K562 (cell line): Measurements from ENCODE around the gene CBL. TPM values are rescaled to one million over a fixed set of nuclear protein-coding genes. Genes with fewer than 3 reads are reported as not detected.

ENCODE experiments used
- CREBBP ChIP-seq: IDR thresholded peaks from one replicate; pipeline ENCODE4 v1.6.1; 2012; ENCODE audit warnings: low read depth, mild to moderate bottlenecking, control low read depth, inconsistent platforms, low read length
- LARP7 ChIP-seq: fragments of 450-650 bp; IDR thresholded peaks from 2 replicates; pipeline ENCODE4 v1.6.1; 2016
- LCOR ChIP-seq: sonication (generic); formaldehyde crosslinking; IDR thresholded peaks from 2 replicates; pipeline ENCODE4 v1.8.0; 2022; ENCODE audit warnings: mild to moderate bottlenecking, missing genetic modification reagents
- MTA3 ChIP-seq: fragments of 450-650 bp; formaldehyde crosslinking; IDR thresholded peaks from 2 replicates; pipeline ENCODE4 v1.6.1; 2017; ENCODE audit warnings: mild to moderate bottlenecking, borderline replicate concordance
- PHF20 ChIP-seq: fragments of 450-650 bp; IDR thresholded peaks from 2 replicates; pipeline ENCODE4 v1.6.1; 2018; ENCODE audit not compliant: partially characterized antibody
- RB1 ChIP-seq: fragments of 450-650 bp; IDR thresholded peaks from 2 replicates; pipeline ENCODE4 v1.6.1; 2017; ENCODE audit warnings: low read depth, mild to moderate bottlenecking
- SMARCB1 ChIP-seq: IDR thresholded peaks from 2 replicates; pipeline ENCODE4 v1.6.1; 2011; ENCODE audit warnings: improper control_type of control experiment, low read depth; ENCODE audit not compliant: insufficient read length
- ZNF274 ChIP-seq: IDR thresholded peaks from 2 replicates; pipeline ENCODE4 v1.6.1; 2011; ENCODE audit warnings: low read depth, mild to moderate bottlenecking, low read length, moderate library complexity, borderline replicate concordance
- polyA plus RNA-seq, 8 experiments: library from polyadenylated mRNA; depleted of rRNA in 4 of 8; stranded (reverse) in 5 of 8; unstranded in 3 of 8; fragments of >200 nt; fragmentation: Nextera tagmentation in 2 of 8; fragmentation: Illumina TruSeq in 1 of 8; extraction: Ambion mirVana in 2 of 8; extraction: Trizol in 1 of 8; gene quantifications; 2 replicates each; pipeline versions ENCODE4 v1.2.1 to v1.2.3, GENCODE V29; 2011 to 2014; ENCODE audit warnings: inconsistent platforms in 1 of 8, missing spikeins in 1 of 8
- total RNA-seq, 7 experiments: library from RNA; depleted of rRNA in 6 of 7; stranded (reverse); fragments of >200 nt in 6 of 7; fragmentation: Illumina TruSeq in 2 of 7; extraction: Trizol in 2 of 7; gene quantifications; 2 replicates each; pipeline versions ENCODE4 v1.2.1 to v1.2.3, GENCODE V29; 2011 to 2021; ENCODE audit warnings: low replicate concordance in 1 of 7
- TF ChIP-seq, protein P1 (sequence below): fragments of 450-650 bp; IDR thresholded peaks from 2 replicates; pipeline ENCODE4 v1.6.1; 2018; ENCODE audit not compliant: partially characterized antibody
- TF ChIP-seq, protein P2 (sequence below): fragments of 450-650 bp; formaldehyde crosslinking; IDR thresholded peaks from 2 replicates; pipeline ENCODE4 v1.4.0; 2020; ENCODE audit warnings: mild to moderate bottlenecking, moderate library complexity
- TF ChIP-seq, protein P3 (sequence below): fragments of 450-650 bp; IDR thresholded peaks from 2 replicates; pipeline ENCODE4 v1.6.1; 2016; ENCODE audit warnings: low read depth

The CBL gene
- total and polyA plus RNA-seq, 9 of the 15 experiments (the other 6 are each of a cell fraction or from before 2014, with no cell fraction given), result 3.2 to 24.9 (median 9.9) TPM

DNA sequence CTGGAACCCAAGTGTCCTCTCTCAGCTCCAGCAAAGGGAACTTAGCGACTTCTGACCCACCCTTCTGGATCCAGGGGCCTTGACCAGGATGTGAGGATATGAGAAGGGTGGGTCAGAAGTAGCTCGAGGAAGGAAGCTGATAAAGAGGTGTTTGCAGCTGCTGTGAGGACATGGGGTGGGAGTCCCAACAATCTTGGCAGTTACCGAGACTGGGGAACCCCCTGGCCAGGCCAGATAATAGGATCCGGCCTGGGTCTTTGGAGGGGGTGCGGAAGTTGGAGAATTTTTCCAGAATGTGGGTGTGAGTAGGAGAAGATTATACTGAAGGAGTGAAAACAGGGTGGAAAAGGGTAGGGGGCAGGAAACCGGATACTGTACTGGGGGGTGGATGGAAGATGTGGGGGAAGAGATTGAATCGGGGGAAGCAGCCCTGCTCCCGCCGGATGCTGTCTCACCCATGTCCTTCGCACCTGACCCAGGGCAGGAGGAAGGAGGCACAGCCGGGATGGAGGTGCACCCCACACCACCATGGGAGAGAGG is 113.6 kb downstream of the CBL start (continued):
- TF ChIP-seq, protein P1, sequence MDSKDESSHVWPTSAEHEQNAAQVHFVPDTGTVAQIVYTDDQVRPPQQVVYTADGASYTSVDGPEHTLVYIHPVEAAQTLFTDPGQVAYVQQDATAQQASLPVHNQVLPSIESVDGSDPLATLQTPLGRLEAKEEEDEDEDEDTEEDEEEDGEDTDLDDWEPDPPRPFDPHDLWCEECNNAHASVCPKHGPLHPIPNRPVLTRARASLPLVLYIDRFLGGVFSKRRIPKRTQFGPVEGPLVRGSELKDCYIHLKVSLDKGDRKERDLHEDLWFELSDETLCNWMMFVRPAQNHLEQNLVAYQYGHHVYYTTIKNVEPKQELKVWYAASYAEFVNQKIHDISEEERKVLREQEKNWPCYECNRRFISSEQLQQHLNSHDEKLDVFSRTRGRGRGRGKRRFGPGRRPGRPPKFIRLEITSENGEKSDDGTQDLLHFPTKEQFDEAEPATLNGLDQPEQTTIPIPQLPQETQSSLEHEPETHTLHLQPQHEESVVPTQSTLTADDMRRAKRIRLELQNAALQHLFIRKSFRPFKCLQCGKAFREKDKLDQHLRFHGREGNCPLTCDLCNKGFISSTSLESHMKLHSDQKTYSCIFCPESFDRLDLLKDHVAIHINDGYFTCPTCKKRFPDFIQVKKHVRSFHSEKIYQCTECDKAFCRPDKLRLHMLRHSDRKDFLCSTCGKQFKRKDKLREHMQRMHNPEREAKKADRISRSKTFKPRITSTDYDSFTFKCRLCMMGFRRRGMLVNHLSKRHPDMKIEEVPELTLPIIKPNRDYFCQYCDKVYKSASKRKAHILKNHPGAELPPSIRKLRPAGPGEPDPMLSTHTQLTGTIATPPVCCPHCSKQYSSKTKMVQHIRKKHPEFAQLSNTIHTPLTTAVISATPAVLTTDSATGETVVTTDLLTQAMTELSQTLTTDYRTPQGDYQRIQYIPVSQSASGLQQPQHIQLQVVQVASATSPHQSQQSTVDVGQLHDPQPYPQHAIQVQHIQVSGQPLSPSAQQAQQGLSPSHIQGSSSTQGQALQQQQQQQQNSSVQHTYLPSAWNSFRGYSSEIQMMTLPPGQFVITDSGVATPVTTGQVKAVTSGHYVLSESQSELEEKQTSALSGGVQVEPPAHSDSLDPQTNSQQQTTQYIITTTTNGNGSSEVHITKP, result peak; percentile 39
- no peak for TF ChIP-seq ZNF274
- TF ChIP-seq PHF20, result peak; percentile 21
- TF ChIP-seq LCOR (CRISPR knock-in tag), result no peak
- TF ChIP-seq MTA3, result 0 out of 2 replicates have a peak, but pooled peaks have one; percentile 68
- TF ChIP-seq CREBBP, result no peak
- TF ChIP-seq, protein P2, sequence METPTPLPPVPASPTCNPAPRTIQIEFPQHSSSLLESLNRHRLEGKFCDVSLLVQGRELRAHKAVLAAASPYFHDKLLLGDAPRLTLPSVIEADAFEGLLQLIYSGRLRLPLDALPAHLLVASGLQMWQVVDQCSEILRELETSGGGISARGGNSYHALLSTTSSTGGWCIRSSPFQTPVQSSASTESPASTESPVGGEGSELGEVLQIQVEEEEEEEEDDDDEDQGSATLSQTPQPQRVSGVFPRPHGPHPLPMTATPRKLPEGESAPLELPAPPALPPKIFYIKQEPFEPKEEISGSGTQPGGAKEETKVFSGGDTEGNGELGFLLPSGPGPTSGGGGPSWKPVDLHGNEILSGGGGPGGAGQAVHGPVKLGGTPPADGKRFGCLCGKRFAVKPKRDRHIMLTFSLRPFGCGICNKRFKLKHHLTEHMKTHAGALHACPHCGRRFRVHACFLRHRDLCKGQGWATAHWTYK (CRISPR knock-in tag), result no peak
- no peak for TF ChIP-seq SMARCB1
- no peak for TF ChIP-seq RB1
- TF ChIP-seq LARP7, result no peak
- TF ChIP-seq, protein P3, sequence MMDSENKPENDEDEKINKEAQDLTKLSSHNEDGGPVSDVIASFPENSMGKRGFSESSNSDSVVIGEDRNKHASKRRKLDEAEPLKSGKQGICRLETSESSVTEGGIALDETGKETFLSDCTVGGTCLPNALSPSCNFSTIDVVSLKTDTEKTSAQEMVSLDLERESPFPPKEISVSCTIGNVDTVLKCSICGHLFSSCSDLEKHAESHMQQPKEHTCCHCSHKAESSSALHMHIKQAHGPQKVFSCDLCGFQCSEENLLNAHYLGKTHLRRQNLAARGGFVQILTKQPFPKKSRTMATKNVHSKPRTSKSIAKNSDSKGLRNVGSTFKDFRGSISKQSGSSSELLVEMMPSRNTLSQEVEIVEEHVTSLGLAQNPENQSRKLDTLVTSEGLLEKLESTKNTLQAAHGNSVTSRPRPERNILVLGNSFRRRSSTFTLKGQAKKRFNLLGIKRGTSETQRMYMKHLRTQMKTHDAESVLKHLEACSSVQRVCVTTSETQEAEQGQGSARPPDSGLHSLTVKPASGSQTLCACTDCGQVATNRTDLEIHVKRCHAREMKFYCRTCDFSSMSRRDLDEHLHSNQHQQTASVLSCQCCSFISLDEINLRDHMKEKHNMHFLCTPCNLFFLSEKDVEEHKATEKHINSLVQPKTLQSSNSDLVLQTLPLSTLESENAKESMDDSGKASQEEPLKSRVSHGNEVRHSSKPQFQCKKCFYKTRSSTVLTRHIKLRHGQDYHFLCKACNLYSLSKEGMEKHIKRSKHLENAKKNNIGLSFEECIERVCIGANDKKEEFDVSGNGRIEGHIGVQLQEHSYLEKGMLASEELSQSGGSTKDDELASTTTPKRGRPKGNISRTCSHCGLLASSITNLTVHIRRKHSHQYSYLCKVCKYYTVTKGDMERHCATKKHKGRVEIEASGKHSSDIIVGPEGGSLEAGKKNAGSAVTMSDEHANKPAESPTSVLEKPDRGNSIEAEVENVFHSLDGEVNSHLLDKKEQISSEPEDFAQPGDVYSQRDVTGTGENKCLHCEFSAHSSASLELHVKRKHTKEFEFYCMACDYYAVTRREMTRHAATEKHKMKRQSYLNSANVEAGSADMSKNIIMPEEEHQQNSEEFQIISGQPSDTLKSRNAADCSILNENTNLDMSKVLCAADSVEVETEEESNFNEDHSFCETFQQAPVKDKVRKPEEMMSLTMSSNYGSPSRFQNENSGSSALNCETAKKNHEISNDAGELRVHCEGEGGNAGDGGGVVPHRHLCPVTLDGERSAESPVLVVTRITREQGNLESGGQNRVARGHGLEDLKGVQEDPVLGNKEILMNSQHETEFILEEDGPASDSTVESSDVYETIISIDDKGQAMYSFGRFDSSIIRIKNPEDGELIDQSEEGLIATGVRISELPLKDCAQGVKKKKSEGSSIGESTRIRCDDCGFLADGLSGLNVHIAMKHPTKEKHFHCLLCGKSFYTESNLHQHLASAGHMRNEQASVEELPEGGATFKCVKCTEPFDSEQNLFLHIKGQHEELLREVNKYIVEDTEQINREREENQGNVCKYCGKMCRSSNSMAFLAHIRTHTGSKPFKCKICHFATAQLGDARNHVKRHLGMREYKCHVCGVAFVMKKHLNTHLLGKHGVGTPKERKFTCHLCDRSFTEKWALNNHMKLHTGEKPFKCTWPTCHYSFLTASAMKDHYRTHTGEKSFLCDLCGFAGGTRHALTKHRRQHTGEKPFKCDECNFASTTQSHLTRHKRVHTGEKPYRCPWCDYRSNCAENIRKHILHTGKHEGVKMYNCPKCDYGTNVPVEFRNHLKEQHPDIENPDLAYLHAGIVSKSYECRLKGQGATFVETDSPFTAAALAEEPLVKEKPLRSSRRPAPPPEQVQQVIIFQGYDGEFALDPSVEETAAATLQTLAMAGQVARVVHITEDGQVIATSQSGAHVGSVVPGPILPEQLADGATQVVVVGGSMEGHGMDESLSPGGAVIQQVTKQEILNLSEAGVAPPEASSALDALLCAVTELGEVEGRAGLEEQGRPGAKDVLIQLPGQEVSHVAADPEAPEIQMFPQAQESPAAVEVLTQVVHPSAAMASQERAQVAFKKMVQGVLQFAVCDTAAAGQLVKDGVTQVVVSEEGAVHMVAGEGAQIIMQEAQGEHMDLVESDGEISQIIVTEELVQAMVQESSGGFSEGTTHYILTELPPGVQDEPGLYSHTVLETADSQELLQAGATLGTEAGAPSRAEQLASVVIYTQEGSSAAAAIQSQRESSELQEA, result no peak
